Suprapubic skin (tissue), 4 donors: ENCODE results near the gene MAST1. TPM values are rescaled to one million over a fixed set of nuclear protein-coding genes. Genes with fewer than 3 reads are reported as not detected.
A peak's percentile ranks its signal among the peaks of the same experiment; 100 is the strongest.

ENCODE experiments used
- DNase-seq, 2 donors: peaks; one replicate each; pipeline ENCODE4 v3.0.0-alpha.2; 2019; ENCODE audit warnings: low spot score in 2 of 2
- H3K27ac ChIP-seq: fragments of 200-600 bp; sonication (generic); one replicate; pipeline ENCODE4 v1.5.1; 2019
- H3K27me3 ChIP-seq: fragments of 200-600 bp; sonication (generic); one replicate; pipeline ENCODE4 v1.5.1; 2019
- H3K36me3 ChIP-seq: fragments of 200-600 bp; sonication (generic); one replicate; pipeline ENCODE4 v1.5.1; 2019
- H3K4me1 ChIP-seq: fragments of 200-600 bp; sonication (generic); one replicate; pipeline ENCODE4 v1.5.1; 2019
- H3K4me3 ChIP-seq: fragments of 200-600 bp; sonication (generic); one replicate; pipeline ENCODE4 v1.5.1; 2019; ENCODE audit warnings: mild to moderate bottlenecking
- H3K9me3 ChIP-seq: fragments of 200-600 bp; sonication (generic); one replicate; pipeline ENCODE4 v1.5.1; 2019
- CTCF ChIP-seq, 2 donors: fragments of 200-600 bp in 1 of 2; fragments of 450-650 bp in 1 of 2; sonication (generic) in 1 of 2; IDR thresholded peaks; one replicate each; pipeline ENCODE4 v1.5.1; 2016 to 2019; ENCODE audit warnings: antibody characterized with exemption in 2 of 2, mild to moderate bottlenecking in 1 of 2, moderate library complexity in 1 of 2
- EP300 ChIP-seq: sonication (generic); formaldehyde crosslinking; IDR thresholded peaks from one replicate; pipeline ENCODE4 v1.6.1; 2017; ENCODE audit warnings: antibody characterized with exemption
- POLR2A ChIP-seq, 2 donors: fragments of 450-650 bp; IDR thresholded peaks; one replicate each; pipeline ENCODE4 v1.6.1; 2017; ENCODE audit warnings: antibody characterized with exemption in 2 of 2, mild to moderate bottlenecking in 2 of 2, moderate library complexity in 2 of 2
- POLR2AphosphoS5 ChIP-seq, 3 donors: sonication (generic); formaldehyde crosslinking; IDR thresholded peaks; one replicate each; pipeline ENCODE4 v1.6.1; 2017; ENCODE audit warnings: antibody characterized with exemption in 3 of 3
- WGBS: methylation state at CpG from one replicate; pipeline ENCODE4 v1.1.5; 2018; 5-methylcytosine and 5-hydroxymethylcytosine counted together
- total RNA-seq, 4 donors: library from RNA; depleted of rRNA; stranded (reverse); fragments of >200 nt; gene quantifications; one replicate each; pipeline ENCODE4 v1.1.0, GENCODE V29; 2016

MAST1 gene
- total RNA-seq, 4 donors from 2014 or later = 2.7 to 5.3 (median 3.7) TPM

- Histone ChIP-seq H3K36me3 (peaks cover 26% of the 10 kb centered on the region), H3K27me3 (peaks cover 14% of the 10 kb centered on the region), H3K4me3 (peak overlapping the region; percentile 78), H3K27ac (peak overlapping the region; percentile 86), H3K4me1 (peaks cover 22% of the 10 kb centered on the region), H3K9me3 (no peaks in the 10 kb centered on the region)
- TF ChIP-seq POLR2AphosphoS5 (IDR thresholded peaks at IDR 0.05) = no peak
- TF ChIP-seq POLR2A (IDR thresholded peaks at IDR 0.05) = no peak
- TF ChIP-seq CTCF (IDR thresholded peaks at IDR 0.05) = no peak
- WGBS = 46% methylated on average over 8 of the region's 29 CpGs
- DNase-seq = peak in 1 of 2 donors; percentile 75
Measured at GRCh38 chr19:12880551-12881171, 42.3 kb downstream of the MAST1 start.

GRCh38 chr19:12881172-12881808 is 43.0 kb downstream of the MAST1 start, which contains the start of gene DNASE2:
Gene DNASE2 (minus strand): TSS chr19:12881449. CDS start chr19:12881375, 74 bp downstream.
- H3K4me1 ChIP-seq = peaks cover 28% of the 10 kb centered on the region
- peak within 1 kb of the TSS; percentile 86 for H3K27ac ChIP-seq
- H3K4me3 ChIP-seq = peak within 1 kb of the TSS; percentile 78
- no peak for TF ChIP-seq POLR2AphosphoS5 (IDR thresholded peaks at IDR 0.05)
- peak in 1 of 2 donors; percentile 25 for TF ChIP-seq POLR2A (IDR thresholded peaks at IDR 0.05)
- WGBS = under 1% methylated on average over 12 of the region's 38 CpGs
- peaks cover 20% of the 10 kb centered on the region for H3K27me3 ChIP-seq
- peak; percentile 98 for DNase-seq
- H3K9me3 ChIP-seq = no peaks in the 10 kb centered on the region
- H3K36me3 ChIP-seq = peaks cover 22% of the 10 kb centered on the region

DNA sequence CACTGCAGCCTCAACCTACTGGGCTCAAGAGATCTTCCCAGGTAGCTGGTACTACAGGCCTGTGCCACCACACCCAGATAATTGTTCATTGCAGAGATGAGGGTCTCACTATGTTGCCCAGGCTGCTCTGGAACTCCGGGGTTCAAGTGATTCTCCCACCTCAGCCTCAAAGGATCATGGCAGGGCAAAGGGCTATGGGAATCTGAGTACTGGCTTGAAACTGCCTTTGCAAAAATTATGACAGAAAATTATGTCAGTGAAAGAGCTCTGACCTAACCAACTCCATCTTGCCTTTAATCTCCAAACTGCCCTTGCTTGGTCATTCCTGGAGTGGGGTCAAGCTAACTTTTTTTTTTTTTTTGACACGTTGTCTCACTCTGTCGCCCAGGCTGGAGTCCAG is 44.3 kb downstream of the MAST1 start:
- H3K4me1 ChIP-seq = peaks cover 28% of the 10 kb centered on the region
- peaks cover 13% of the 10 kb centered on the region for H3K36me3 ChIP-seq
- peaks cover 20% of the 10 kb centered on the region for H3K27me3 ChIP-seq
- no peak for DNase-seq
- no peaks in the 10 kb centered on the region for H3K9me3 ChIP-seq
- H3K4me3 ChIP-seq = no peak overlapping the region
- H3K27ac ChIP-seq = no peak overlapping the region
- 96% methylated on average over 3 of the region's 3 CpGs for WGBS
- TF ChIP-seq CTCF (IDR thresholded peaks at IDR 0.05) (no peak), POLR2A (IDR thresholded peaks at IDR 0.05) (no peak)

DNA sequence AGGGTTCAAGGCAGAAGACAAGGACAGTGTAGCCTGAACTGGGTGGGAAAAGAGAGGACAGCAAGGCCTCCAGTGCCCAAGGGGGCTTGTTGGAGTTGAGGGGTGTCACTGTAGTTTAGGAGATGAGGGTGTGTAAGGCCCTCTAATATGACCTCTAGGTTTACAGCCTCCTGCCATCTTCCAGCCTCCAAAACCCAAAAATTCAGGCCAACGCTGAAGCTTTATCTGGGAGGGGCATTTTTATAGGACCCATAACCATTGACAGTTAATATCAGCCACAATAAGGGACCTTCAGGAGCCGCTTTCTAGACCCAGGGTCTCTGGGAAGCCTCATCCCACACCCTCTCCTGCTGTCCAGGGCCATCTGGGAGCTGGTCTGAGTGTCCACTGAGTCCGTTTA is 45.9 kb downstream of the MAST1 start:
- no peak overlapping the region for H3K27ac ChIP-seq
- WGBS = 87% methylated on average over 3 of the region's 3 CpGs
- no peak for DNase-seq
- no peaks in the 10 kb centered on the region for H3K36me3 ChIP-seq
- H3K27me3 ChIP-seq = peaks cover 20% of the 10 kb centered on the region
- no peaks in the 10 kb centered on the region for H3K9me3 ChIP-seq
- H3K4me3 ChIP-seq = no peak overlapping the region
- TF ChIP-seq POLR2AphosphoS5 (IDR thresholded peaks at IDR 0.05) (no peak), CTCF (IDR thresholded peaks at IDR 0.05) (no peak), POLR2A (IDR thresholded peaks at IDR 0.05) (no peak), EP300 (no peak)
- H3K4me1 ChIP-seq = peaks cover 28% of the 10 kb centered on the region

DNA sequence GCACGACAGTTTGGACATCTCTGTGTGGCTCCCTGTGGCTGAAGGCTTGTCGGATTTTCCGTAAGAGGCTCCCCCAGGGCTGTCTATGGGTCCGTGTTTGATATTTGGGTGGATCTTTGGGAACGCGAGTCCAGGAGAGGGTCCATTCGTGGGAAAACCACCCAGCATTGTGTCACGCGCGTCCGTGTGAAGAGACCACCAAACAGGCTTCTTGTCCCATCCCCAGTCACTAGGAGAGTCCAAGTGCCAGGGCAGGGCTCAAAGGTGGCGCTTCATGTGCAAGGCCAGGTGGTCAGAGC is 46.3 kb downstream of the MAST1 start:
- H3K9me3 ChIP-seq = no peaks in the 10 kb centered on the region
- H3K27me3 ChIP-seq = peaks cover 20% of the 10 kb centered on the region
- H3K36me3 ChIP-seq = no peaks in the 10 kb centered on the region
- no peak for DNase-seq
- TF ChIP-seq POLR2A (IDR thresholded peaks at IDR 0.05) (no peak), POLR2AphosphoS5 (IDR thresholded peaks at IDR 0.05) (no peak), EP300 (no peak)
- peak overlapping the region; percentile 49 for H3K4me3 ChIP-seq
- H3K27ac ChIP-seq = no peak overlapping the region
- WGBS = 84% methylated on average over 10 of the region's 12 CpGs
- H3K4me1 ChIP-seq = peaks cover 28% of the 10 kb centered on the region

GRCh38 chr19:12884926-12885748 is 46.8 kb downstream of the MAST1 start:
- Histone ChIP-seq H3K27me3 (peaks cover 20% of the 10 kb centered on the region), H3K4me1 (peaks cover 27% of the 10 kb centered on the region), H3K36me3 (no peaks in the 10 kb centered on the region), H3K27ac (no peak overlapping the region), H3K9me3 (no peaks in the 10 kb centered on the region), H3K4me3 (peak overlapping the region; percentile 49)
- TF ChIP-seq POLR2AphosphoS5 (IDR thresholded peaks at IDR 0.05) (no peak), CTCF (IDR thresholded peaks at IDR 0.05) (peak in 1 of 2 donors; percentile 53)
- 8% methylated on average over 30 of the region's 73 CpGs for WGBS
- DNase-seq = peak in 1 of 2 donors; percentile 81
